ENCODE results near the gene SMIM44. TPM values are rescaled to one million over a fixed set of nuclear protein-coding genes. Genes with fewer than 3 reads are reported as not detected.
A peak's percentile ranks its signal among the peaks of the same experiment; 100 is the strongest.

SMIM44 gene
- total RNA-seq, 3 donors from 2014 or later, result not detected

DNA sequence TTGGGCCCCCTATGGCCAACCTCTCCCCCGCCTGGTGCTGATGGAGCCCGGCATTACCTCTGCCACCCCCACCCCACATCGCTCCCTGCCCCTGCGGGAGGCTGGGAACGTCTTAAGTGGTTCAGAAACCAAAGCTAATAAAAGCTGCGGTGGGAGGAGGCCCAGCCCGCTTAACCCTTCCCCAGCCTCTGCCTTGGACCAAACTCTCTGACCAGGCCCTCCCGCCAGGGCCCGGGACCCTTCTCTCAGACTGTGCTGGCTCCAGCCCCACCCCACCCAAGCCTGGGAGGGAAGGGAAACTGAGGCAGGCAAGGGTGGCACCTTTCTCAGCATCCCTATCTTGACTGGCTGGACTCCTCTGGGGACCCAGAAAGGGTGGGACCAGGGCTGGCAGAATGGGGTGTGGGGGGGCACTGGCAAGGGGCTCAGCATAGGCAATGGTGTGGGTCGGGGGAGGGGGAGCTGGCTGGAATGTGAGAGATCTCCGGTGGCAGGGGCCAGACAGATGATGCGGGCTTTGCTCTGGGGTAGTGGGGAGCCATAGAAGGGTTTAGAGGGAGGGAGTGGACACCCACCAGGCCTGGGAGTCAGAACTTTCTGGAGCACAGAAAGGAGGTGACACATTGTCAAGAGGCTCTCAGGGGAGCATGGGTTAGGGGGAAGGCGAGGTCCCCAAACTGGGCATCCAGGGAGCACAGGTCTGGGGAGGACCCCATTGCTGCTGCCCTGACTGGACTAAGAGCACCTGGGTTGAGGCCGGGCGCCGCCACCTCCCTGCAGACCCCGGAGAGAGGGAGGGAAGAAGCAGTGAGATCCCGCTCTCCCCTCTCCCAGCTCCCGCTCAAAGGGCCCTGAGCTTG lies 24.8 kb downstream of the SMIM44 start:
- H3K4me1 ChIP-seq, result peaks cover 0 to 4% of the 10 kb centered on the region in 2 donors

DNA sequence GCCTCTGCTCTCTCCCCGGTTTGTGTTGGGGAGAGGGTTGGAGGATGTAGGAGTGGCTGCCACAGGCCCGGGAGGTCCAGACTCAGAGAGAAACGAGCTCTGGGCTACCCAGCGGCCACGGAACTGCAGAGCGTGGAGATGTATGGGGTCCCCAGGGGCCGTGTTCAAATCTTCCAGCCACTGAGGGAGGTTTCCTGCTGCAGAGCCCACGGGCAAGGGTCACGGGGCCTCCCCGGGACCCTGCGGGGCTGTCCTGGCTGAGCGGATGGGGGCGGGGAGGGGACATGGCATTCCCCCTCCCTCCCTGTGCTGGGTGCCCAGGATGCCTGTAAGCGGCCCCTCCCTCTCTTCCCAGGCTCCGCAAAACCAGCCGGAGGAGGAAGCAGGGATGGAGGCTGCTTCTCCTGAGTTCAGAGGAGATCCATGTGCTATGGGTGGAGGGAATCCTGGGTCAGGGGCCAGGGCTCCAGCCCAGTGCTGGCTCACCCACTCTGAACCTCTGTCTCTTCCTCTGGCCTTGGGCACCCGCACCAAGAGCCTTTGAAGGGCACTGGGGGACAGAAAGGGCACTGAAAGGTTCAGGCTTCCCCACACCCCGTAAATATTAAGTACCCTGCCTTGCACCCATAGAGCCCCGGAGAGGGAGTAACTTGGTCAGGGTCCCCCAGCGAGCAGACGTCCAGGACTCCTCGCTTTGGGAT lies 25.6 kb downstream of the SMIM44 start:
- Histone ChIP-seq H3K27me3 (no peaks in the 10 kb centered on the region), H3K36me3 (peaks cover 4% of the 10 kb centered on the region), H3K4me1 (peaks cover 0 to 4% of the 10 kb centered on the region in 2 donors), H3K9me3 (no peaks in the 10 kb centered on the region), H3K4me3 (peak overlapping the region in 1 of 3 donors; percentile 22), H3K27ac (peak overlapping the region; percentile 77 to 89)
- intact Hi-C loops (cut with DNase I; ENCODE audit: low total_unique reads), result no loop called here
- no peak for DNase-seq (ENCODE audit: low spot score in 2 of 2)
- no peak for TF ChIP-seq POLR2A (IDR thresholded peaks at IDR 0.05)

More for the DNA sequence above, 24.8 kb downstream of the SMIM44 start:
- no peaks in the 10 kb centered on the region for H3K27me3 ChIP-seq
- TF ChIP-seq POLR2A (IDR thresholded peaks at IDR 0.05), result no peak
- TF ChIP-seq POLR2AphosphoS5 (IDR thresholded peaks at IDR 0.05), result no peak
- TF ChIP-seq, protein P1, sequence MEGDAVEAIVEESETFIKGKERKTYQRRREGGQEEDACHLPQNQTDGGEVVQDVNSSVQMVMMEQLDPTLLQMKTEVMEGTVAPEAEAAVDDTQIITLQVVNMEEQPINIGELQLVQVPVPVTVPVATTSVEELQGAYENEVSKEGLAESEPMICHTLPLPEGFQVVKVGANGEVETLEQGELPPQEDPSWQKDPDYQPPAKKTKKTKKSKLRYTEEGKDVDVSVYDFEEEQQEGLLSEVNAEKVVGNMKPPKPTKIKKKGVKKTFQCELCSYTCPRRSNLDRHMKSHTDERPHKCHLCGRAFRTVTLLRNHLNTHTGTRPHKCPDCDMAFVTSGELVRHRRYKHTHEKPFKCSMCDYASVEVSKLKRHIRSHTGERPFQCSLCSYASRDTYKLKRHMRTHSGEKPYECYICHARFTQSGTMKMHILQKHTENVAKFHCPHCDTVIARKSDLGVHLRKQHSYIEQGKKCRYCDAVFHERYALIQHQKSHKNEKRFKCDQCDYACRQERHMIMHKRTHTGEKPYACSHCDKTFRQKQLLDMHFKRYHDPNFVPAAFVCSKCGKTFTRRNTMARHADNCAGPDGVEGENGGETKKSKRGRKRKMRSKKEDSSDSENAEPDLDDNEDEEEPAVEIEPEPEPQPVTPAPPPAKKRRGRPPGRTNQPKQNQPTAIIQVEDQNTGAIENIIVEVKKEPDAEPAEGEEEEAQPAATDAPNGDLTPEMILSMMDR (IDR thresholded peaks at IDR 0.05), result no peak
- intact Hi-C loops (cut with DNase I; ENCODE audit: low total_unique reads), result no loop called here
- peak overlapping the region; percentile 77 to 89 for H3K27ac ChIP-seq
- no peaks in the 10 kb centered on the region for H3K9me3 ChIP-seq
- DNase-seq (ENCODE audit: low spot score in 2 of 2), result no peak
- peak overlapping the region in 1 of 3 donors; percentile 43 for H3K4me3 ChIP-seq
- H3K36me3 ChIP-seq, result no peaks in the 10 kb centered on the region

DNA sequence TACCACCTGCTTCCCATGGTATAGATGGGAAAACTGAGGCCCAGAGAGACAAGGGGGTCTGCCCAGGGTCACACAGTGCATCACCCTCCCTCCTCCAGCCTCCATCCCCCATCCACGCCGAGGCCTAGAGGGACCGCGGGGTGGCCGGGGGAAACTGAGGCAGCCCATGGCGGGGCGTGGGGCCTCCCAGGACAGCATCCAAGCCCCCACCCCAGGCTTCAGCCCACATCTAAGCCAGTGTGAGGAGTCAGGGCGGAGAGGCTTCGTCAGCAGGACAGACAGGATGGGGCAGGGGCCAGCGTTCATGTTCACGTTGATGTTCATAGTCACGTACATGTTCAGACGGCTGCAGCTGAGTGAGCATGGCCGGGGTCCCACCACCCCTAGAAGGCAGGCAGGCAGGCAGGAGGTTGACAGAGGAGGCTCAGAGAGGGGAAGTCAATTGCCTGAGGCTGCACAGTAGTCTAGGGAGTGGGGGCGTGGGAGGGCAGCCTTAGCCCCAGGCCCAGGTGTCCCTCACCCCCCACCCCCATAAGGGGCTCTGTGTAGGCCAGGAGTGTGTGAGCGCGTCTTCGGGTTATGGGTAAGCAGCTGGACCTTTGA lies 26.2 kb downstream of the SMIM44 start:
- DNase-seq (ENCODE audit: low spot score in 2 of 2), result no peak
- intact Hi-C loops (cut with DNase I; ENCODE audit: low total_unique reads), result no loop called here
- H3K27ac ChIP-seq, result peak overlapping the region; percentile 77 to 89
- H3K36me3 ChIP-seq, result peaks cover 9% of the 10 kb centered on the region
- no peaks in the 10 kb centered on the region for H3K9me3 ChIP-seq
- peaks cover 0 to 4% of the 10 kb centered on the region in 2 donors for H3K4me1 ChIP-seq
- no peak for TF ChIP-seq POLR2A (IDR thresholded peaks at IDR 0.05)
- TF ChIP-seq, protein P1 (IDR thresholded peaks at IDR 0.05), result no peak
- no peak for TF ChIP-seq POLR2AphosphoS5 (IDR thresholded peaks at IDR 0.05)
- no peaks in the 10 kb centered on the region for H3K27me3 ChIP-seq
- H3K4me3 ChIP-seq, result no peak overlapping the region

DNA sequence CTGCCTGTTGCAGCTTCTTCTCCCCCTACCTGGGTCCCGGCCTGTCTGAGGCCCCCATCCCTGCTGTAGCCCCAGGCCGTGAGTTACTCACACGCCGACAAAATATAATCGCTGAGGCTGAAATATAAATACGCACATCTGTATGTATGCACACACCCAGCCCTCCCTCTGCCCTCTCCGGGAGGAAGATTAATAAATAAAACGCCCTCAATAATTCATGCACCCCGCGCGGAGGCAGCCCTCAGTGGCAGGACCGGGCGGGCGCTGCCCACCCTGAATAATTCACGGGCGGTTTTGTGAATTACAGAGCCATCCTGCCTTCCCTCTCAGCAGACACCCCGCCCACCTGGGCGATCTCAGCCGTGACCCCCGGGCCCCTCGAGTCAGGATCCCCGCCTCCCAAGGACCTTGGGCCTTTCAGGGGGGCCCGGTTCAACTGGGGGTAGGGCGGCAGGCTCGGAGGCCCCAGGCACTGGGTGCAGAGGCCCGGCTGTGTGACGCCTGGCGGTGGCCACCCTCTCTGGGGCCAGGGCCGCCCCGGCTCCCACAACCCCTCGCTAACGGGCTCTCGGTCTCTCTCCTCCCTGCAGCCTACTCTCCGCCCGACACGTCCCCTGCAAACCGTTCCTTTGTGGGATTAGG lies 27.2 kb downstream of the SMIM44 start:
- H3K27me3 ChIP-seq, result no peaks in the 10 kb centered on the region
- TF ChIP-seq POLR2AphosphoS5 (IDR thresholded peaks at IDR 0.05), result no peak
- TF ChIP-seq POLR2A (IDR thresholded peaks at IDR 0.05), result no peak
- TF ChIP-seq, protein P1 (IDR thresholded peaks at IDR 0.05), result no peak
- H3K4me3 ChIP-seq, result no peak overlapping the region
- intact Hi-C loops (cut with DNase I; ENCODE audit: low total_unique reads), result no loop called here
- H3K36me3 ChIP-seq, result peaks cover 9% of the 10 kb centered on the region
- peaks cover 0 to 4% of the 10 kb centered on the region in 2 donors for H3K4me1 ChIP-seq
- peak overlapping the region; percentile 77 to 89 for H3K27ac ChIP-seq
- DNase-seq (ENCODE audit: low spot score in 2 of 2), result no peak
- no peaks in the 10 kb centered on the region for H3K9me3 ChIP-seq

DNA sequence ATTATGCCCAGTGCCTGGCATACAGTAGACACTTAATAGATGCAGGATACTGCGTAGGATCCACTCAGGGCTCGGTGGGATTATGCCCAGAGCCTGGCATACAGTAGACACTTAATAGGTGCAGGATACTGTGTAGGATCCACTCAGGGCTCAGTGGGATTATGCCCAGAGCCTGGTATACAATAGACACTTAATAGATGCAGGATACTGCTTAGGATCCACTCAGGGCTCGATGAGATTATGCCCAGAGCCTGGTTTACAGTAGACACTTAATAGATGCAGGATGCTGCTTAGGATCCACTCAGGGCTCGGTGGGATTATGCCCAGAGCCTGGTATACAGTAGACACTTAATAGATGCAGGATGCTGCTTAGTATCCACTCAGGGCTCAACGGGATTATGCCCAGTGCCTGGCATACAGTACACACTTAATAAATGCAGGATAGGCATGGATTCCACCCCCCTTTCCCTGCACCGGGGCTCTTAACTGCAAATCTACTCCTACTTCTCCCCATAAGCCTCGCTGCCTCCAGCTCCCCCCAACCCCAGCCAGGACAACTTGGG lies 27.8 kb downstream of the SMIM44 start:
- peak overlapping the region in 1 of 2 donors; percentile 89 for H3K27ac ChIP-seq
- intact Hi-C loops (cut with DNase I; ENCODE audit: low total_unique reads), result no loop called here

More for the DNA sequence above, 27.8 kb downstream of the SMIM44 start:
- peaks cover 9% of the 10 kb centered on the region for H3K36me3 ChIP-seq
- no peaks in the 10 kb centered on the region for H3K9me3 ChIP-seq
- no peaks in the 10 kb centered on the region for H3K27me3 ChIP-seq
- no peak overlapping the region for H3K4me3 ChIP-seq
- H3K4me1 ChIP-seq, result peaks cover 0 to 4% of the 10 kb centered on the region in 2 donors
- no peak for DNase-seq (ENCODE audit: low spot score in 2 of 2)
- no peak for TF ChIP-seq POLR2AphosphoS5 (IDR thresholded peaks at IDR 0.05)
- TF ChIP-seq, protein P1 (IDR thresholded peaks at IDR 0.05), result no peak
